Osteocyte (in vitro differentiated cells): ENCODE data around the gene ZNF438. TPM values are rescaled to one million over a fixed set of nuclear protein-coding genes. Genes with fewer than 3 reads are reported as not detected.
A peak's percentile ranks its signal among the peaks of the same experiment; 100 is the strongest.

Experiments
- DNase-seq: peaks from one replicate; pipeline ENCODE4 v3.0.0; 2021; ENCODE audit warnings: mixed read lengths; ENCODE audit not compliant: unreplicated experiment; ENCODE audit errors: extremely low spot score
- H3K27ac Mint-ChIP-seq: one replicate; pipeline ENCODE4 v1.8.0; 2021; ENCODE audit warnings: mild to moderate bottlenecking, mixed read lengths; ENCODE audit not compliant: unreplicated experiment
- H3K27me3 Mint-ChIP-seq: one replicate; pipeline ENCODE4 v1.8.0; 2021; ENCODE audit warnings: mixed read lengths; ENCODE audit not compliant: unreplicated experiment
- H3K36me3 Mint-ChIP-seq: one replicate; pipeline ENCODE4 v1.8.0; 2021; ENCODE audit warnings: mixed read lengths; ENCODE audit not compliant: unreplicated experiment
- H3K4me1 Mint-ChIP-seq: one replicate; pipeline ENCODE4 v1.8.0; 2021; ENCODE audit warnings: mixed read lengths; ENCODE audit not compliant: unreplicated experiment
- H3K4me3 Mint-ChIP-seq: one replicate; pipeline ENCODE4 v1.8.0; 2021; ENCODE audit warnings: mild to moderate bottlenecking, moderate library complexity, mixed read lengths; ENCODE audit not compliant: unreplicated experiment
- H3K9me3 Mint-ChIP-seq: one replicate; pipeline ENCODE4 v1.8.0; 2021; ENCODE audit warnings: mixed read lengths; ENCODE audit not compliant: unreplicated experiment
- long read RNA-seq: library from polyadenylated mRNA; unstranded; transcript quantifications from one replicate; pipeline ENCODE4 v2.0.0, GENCODE V29; 2021
- total RNA-seq: library from RNA; stranded (reverse); gene quantifications from 2 replicates; pipeline ENCODE4 v1.2.1, GENCODE V29; 2021
- TF ChIP-seq, protein P1 (sequence below): fragments of 200-600 bp; sonication (generic); IDR thresholded peaks from 2 replicates; pipeline ENCODE4 v1.5.0; 2021; ENCODE audit warnings: antibody characterized with exemption, mild to moderate bottlenecking, moderate library complexity

The ZNF438 gene, protein sequence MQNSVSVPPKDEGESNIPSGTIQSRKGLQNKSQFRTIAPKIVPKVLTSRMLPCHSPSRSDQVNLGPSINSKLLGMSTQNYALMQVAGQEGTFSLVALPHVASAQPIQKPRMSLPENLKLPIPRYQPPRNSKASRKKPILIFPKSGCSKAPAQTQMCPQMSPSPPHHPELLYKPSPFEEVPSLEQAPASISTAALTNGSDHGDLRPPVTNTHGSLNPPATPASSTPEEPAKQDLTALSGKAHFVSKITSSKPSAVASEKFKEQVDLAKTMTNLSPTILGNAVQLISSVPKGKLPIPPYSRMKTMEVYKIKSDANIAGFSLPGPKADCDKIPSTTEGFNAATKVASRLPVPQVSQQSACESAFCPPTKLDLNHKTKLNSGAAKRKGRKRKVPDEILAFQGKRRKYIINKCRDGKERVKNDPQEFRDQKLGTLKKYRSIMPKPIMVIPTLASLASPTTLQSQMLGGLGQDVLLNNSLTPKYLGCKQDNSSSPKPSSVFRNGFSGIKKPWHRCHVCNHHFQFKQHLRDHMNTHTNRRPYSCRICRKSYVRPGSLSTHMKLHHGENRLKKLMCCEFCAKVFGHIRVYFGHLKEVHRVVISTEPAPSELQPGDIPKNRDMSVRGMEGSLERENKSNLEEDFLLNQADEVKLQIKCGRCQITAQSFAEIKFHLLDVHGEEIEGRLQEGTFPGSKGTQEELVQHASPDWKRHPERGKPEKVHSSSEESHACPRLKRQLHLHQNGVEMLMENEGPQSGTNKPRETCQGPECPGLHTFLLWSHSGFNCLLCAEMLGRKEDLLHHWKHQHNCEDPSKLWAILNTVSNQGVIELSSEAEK
- total RNA-seq: 4.8 and 6.7 TPM in 2 replicates
- long read RNA-seq, transcript ZNF438-205 (7 exons, 3,164 nt): major isoform, 5 of 34 reads
- long read RNA-seq, partial matches to known transcripts: 11 of 34 reads
- long read RNA-seq, other reads (novel, unspliced or antisense): 15 of 34 reads

DNA sequence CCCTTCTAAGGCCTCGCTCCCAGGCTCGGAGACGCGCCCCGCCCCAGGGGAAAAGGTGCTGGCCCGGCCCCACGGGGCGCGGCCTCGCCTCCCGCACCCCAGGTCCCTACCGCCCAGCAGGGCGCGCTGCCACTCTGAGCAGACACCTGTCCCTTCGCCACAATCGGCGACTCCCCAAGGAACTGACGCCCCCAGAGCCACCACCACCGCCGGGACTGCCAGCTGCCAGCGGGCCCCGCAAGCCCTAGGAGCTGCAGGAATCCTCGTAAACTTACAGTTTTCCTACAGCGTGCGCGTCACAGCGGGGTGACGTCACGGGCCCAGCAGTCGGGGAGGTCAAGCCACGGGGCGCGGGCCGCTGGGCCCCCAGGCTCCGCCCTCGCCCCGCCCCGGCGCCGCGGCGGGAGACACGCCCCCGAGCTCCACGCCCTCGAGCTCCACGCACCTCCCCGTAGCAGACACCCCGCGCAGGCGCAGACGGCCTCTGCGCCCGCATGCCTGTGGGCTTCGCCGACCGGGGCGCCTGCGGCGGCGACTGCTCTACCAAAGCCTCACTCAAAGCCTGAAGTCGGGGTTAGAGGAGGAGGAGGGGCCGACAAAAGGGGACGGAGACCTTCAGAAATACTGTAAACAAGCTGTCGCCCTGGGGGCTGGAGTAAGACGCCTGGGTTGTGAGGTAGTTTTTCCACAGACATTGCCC is at the start of gene ZNF438:
ZNF438 (minus strand) TSS at position 308 of the 700 bp plus-strand sequence. CDS start 154,831 bp downstream, outside the sequence.
- H3K27ac Mint-ChIP-seq: peak within 1 kb of the TSS; percentile 98
- H3K27me3 Mint-ChIP-seq: no peaks in the 10 kb centered on the region
- no peaks in the 10 kb centered on the region for H3K9me3 Mint-ChIP-seq
- H3K4me3 Mint-ChIP-seq: peak within 1 kb of the TSS; percentile 85
- TF ChIP-seq, protein P1, sequence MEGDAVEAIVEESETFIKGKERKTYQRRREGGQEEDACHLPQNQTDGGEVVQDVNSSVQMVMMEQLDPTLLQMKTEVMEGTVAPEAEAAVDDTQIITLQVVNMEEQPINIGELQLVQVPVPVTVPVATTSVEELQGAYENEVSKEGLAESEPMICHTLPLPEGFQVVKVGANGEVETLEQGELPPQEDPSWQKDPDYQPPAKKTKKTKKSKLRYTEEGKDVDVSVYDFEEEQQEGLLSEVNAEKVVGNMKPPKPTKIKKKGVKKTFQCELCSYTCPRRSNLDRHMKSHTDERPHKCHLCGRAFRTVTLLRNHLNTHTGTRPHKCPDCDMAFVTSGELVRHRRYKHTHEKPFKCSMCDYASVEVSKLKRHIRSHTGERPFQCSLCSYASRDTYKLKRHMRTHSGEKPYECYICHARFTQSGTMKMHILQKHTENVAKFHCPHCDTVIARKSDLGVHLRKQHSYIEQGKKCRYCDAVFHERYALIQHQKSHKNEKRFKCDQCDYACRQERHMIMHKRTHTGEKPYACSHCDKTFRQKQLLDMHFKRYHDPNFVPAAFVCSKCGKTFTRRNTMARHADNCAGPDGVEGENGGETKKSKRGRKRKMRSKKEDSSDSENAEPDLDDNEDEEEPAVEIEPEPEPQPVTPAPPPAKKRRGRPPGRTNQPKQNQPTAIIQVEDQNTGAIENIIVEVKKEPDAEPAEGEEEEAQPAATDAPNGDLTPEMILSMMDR: peak; percentile 54
- DNase-seq: peak; percentile 99
- no peaks in the 10 kb centered on the region for H3K36me3 Mint-ChIP-seq
- peaks cover 47% of the 10 kb centered on the region for H3K4me1 Mint-ChIP-seq

DNA sequence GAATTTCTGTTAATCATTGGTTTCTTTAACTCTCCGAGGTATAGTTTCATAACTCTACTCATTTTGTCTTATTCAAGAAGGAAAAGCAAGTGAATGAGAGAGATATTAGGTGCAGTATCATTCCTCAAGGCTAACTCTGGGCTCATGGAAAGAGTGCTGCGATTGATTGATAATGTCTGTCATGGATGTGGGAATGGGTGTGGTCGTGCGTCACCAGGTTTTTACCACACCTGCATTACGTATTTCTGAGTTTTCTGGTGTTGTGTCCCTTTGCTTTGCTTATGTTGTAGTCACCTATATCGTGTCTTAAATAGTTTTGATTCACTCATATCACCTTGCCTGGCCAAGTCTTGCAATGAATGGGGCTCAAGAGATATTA is 44.9 kb upstream of the ZNF438 start:
- H3K4me1 Mint-ChIP-seq: peaks cover 28% of the 10 kb centered on the region
- H3K27me3 Mint-ChIP-seq: no peaks in the 10 kb centered on the region
- H3K36me3 Mint-ChIP-seq: no peaks in the 10 kb centered on the region
- H3K27ac Mint-ChIP-seq: no peak overlapping the region
- H3K9me3 Mint-ChIP-seq: no peaks in the 10 kb centered on the region
- no peak for DNase-seq
- H3K4me3 Mint-ChIP-seq: no peak overlapping the region
- TF ChIP-seq, protein P1: no peak

DNA sequence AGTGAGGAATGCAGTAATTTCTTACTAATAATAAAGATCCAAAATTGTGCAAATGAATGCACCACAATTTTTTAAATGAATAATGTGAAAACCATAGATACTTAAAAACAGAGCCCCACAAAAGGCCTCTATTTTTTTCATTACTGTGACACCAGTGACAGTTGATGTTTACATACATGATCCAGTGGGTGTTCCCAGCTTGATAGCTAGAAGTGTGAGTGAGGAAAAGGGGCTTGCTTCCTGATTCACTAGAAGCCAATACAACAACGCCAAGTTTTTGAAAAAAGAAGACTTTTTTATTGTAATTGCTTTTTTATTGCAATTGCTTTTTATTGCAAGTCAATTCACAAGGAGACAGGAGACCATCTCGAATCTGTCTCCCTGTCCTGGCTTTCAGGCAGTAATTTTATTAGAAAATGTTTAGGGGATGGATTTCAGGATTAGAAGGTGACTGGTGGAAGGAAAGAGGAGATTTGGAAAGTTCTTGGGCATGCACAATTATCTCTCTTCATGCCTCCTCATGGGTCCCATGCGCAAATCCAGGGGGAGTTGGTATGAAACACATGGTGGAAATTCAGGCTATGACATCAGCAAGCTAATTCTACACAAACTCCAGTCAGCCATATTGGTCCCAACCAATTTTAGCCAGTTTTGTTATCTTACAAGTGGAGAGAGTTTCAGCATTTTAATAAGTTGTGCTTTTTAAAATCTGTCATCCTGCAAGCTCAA is 44.4 kb upstream of the ZNF438 start:
- DNase-seq: no peak
- Mint-ChIP-seq H3K9me3 (no peaks in the 10 kb centered on the region), H3K27me3 (no peaks in the 10 kb centered on the region), H3K27ac (no peak overlapping the region), H3K4me1 (peaks cover 28% of the 10 kb centered on the region), H3K36me3 (no peaks in the 10 kb centered on the region), H3K4me3 (no peak overlapping the region)
- TF ChIP-seq, protein P1: no peak

DNA sequence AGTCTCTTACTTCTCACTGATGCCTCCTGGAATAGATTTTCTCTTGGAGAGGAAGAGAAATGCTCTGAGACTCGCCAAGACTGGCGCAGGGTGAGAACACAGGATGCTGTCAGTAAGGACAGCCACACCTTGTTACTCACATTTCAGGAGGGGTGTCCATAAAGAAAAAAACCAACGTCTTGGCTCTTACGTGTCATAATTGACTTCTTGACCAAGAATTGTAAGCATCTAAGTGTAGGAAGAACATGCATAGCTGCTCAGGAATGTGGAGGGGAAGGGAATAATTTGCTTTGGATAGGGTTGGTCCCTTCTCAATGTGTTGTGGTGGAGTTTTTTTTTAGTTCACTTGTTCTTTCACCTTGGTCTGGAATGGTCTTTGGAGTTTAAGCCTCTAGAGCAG is 43.8 kb upstream of the ZNF438 start:
- Mint-ChIP-seq H3K9me3 (no peaks in the 10 kb centered on the region), H3K27ac (peak overlapping the region; percentile 21), H3K4me3 (no peak overlapping the region)

More for the DNA sequence above, 43.8 kb upstream of the ZNF438 start:
- Mint-ChIP-seq H3K36me3 (no peaks in the 10 kb centered on the region), H3K4me1 (peaks cover 28% of the 10 kb centered on the region), H3K27me3 (no peaks in the 10 kb centered on the region)
- TF ChIP-seq, protein P1: no peak
- DNase-seq: no peak
